HG03196 (cell line): ENCODE data around the gene EXD1.
"Not testable (repeated sequence)": the region's sequence is repeated elsewhere in the genome, so short reads cannot be mapped to it uniquely, and the experiment has no call there.

Experiments used
- ATAC-seq: cut with Tn5 transposase; IDR thresholded peaks from one replicate; pipeline ENCODE4 v1.9.1; 2021; ENCODE audit not compliant: unreplicated experiment

Gene EXD1

GRCh38 chr15:41148065-41148464, 82.5 kb downstream of the EXD1 start:
- no peak for ATAC-seq

DNA sequence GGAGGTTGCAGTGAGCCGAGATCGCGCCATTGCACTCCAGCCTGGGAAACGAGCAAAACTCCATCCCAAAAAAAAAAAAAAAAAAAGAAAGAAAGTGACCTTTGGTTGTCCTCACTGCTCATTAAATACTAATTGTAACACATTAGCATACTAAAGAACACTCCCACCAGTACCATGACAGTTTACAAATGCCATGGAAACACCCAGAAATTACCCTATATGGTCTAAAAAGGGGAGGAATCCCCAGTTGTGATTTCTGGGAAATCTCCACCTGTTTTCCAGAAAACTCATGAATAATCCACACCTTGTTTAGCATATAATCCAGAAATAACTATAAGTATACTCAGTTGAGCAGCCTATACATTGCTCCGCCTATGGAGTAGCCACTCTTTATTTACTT, 90.9 kb downstream of the EXD1 start:
- no peak for ATAC-seq

DNA sequence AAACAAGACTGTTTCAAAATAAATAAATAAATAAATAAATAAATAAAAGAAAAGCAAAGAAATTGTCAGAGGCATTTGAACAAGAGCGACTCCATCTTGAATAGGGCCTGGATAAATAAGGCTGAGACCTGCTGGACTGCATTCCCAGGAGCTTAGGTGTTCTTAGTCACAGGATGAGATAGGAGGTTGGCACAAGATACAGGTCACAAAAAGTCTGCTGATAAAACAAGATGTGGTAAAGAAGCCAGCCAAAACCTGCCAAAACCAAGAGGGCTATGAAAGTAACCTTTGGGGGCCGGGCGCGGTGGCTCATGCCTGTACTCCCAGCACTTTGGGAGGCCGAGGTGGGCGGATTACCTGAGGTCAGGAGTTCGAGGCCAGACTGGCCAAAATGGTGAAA, 91.4 kb downstream of the EXD1 start:
- not testable (repeated sequence) for ATAC-seq

DNA sequence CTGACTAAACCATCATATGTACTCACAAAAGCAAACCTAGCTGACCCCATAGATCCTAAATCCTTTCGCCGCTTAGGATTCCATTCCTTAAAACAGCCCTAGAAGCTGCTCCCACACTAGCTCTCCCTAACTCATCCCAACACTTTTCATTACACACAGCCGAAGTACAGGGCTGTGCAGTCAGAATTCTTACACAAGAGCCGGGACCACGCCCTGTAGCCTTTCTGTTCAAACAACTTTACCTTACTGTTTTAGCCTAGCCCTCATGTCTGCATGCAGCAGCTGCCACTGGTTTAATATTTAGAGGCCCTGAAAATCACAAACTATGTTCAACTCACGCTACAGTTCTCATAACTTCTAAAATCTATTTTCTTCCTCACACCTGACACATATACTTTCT, 95.0 kb downstream of the EXD1 start:
- not testable (repeated sequence) for ATAC-seq

- ATAC-seq, result no peak
Observed at GRCh38 chr15:41133454-41133853, 97.1 kb downstream of the EXD1 start.
